ENCODE data around the gene PDE5A. TPM values are rescaled to one million over a fixed set of nuclear protein-coding genes. Genes with fewer than 3 reads are reported as not detected.

PDE5A gene
- total RNA-seq, 1 donor from 2014 or later: 3.1 TPM

GRCh38 chr4:119585771-119586170 is 42.8 kb downstream of the PDE5A start:
- DNase-seq (ENCODE audit: low read depth in 2 of 2): no peak

- no peak for DNase-seq (ENCODE audit: low read depth in 2 of 2)
These were observed 47.3 kb downstream of the PDE5A start for GRCh38 chr4:119581190-119581873.

- no peak for DNase-seq (ENCODE audit: low read depth in 2 of 2)
These were observed 48.3 kb downstream of the PDE5A start for GRCh38 chr4:119580293-119580692.

- DNase-seq (ENCODE audit: low read depth in 2 of 2): no peak
These were observed 48.8 kb downstream of the PDE5A start for GRCh38 chr4:119579823-119580222.

GRCh38 chr4:119570401-119570800 is 58.2 kb downstream of the PDE5A start:
- no peak for DNase-seq (ENCODE audit: low read depth in 2 of 2)

- no peak for DNase-seq (ENCODE audit: low read depth in 2 of 2)
These were observed 64.5 kb downstream of the PDE5A start for GRCh38 chr4:119564106-119564505.

- DNase-seq (ENCODE audit: low read depth in 2 of 2): peak; percentile 39 to 60
These were observed 69.5 kb downstream of the PDE5A start for GRCh38 chr4:119559044-119559647.

- DNase-seq (ENCODE audit: low read depth in 2 of 2): no peak
These were observed 77.6 kb downstream of the PDE5A start for GRCh38 chr4:119550857-119551532.

- DNase-seq (ENCODE audit: low read depth in 2 of 2): no peak
These were observed 79.0 kb downstream of the PDE5A start for GRCh38 chr4:119549639-119550038.

GRCh38 chr4:119543779-119544178 is 84.8 kb downstream of the PDE5A start:
- no peak for DNase-seq (ENCODE audit: low read depth in 2 of 2)

GRCh38 chr4:119543187-119543586 is 85.4 kb downstream of the PDE5A start:
- no peak for DNase-seq (ENCODE audit: low read depth in 2 of 2)

- no peak for DNase-seq (ENCODE audit: low read depth in 2 of 2)
These were observed 88.4 kb downstream of the PDE5A start for GRCh38 chr4:119540249-119540648.

- no peak for DNase-seq (ENCODE audit: low read depth in 2 of 2)
These were observed 91.0 kb downstream of the PDE5A start for GRCh38 chr4:119537586-119537985.

GRCh38 chr4:119536572-119537528 is 91.8 kb downstream of the PDE5A start:
- DNase-seq (ENCODE audit: low read depth in 2 of 2): no peak

- DNase-seq (ENCODE audit: low read depth in 2 of 2): no peak
These were observed 96.3 kb downstream of the PDE5A start for GRCh38 chr4:119532319-119532718.

GRCh38 chr4:119529788-119530187 is 98.8 kb downstream of the PDE5A start:
- DNase-seq (ENCODE audit: low read depth in 2 of 2): no peak

- DNase-seq (ENCODE audit: low read depth in 2 of 2): no peak
These were observed 101.6 kb downstream of the PDE5A start for GRCh38 chr4:119526786-119527550.

- DNase-seq (ENCODE audit: low read depth in 2 of 2): peak in 1 of 2 donors; percentile 1
These were observed 102.6 kb downstream of the PDE5A start for GRCh38 chr4:119525771-119526712.

GRCh38 chr4:119525005-119525749 is 103.4 kb downstream of the PDE5A start:
- peak; percentile 82 to 91 for DNase-seq (ENCODE audit: low read depth in 2 of 2)
